Endothelial cell of umbilical vein (primary cell): Measurements from ENCODE around the gene FARP1. TPM values are rescaled to one million over a fixed set of nuclear protein-coding genes. Genes with fewer than 3 reads are reported as not detected.

Experiments used
- BruUV-seq: library from RNA; stranded (reverse); fragments of 400-500 nt; replicated peaks from 2 replicates; lab custom pipeline; 2021; lab: Mats Ljungman, UMichigan
- CTCF ChIA-PET: fragments of 300-600, 350-600 bp; sonication (Branson Sonifier 250); formaldehyde crosslinking; loops from one replicate; lab custom pipeline; 2021; ENCODE audit warnings: antibody characterized with exemption, inconsistent platforms; lab: Charles Lee
- POLR2A ChIA-PET: fragments of 300-600, 350-600 bp; sonication (Branson Sonifier 250); formaldehyde crosslinking; loops from one replicate; lab custom pipeline; 2021; ENCODE audit warnings: antibody characterized with exemption, inconsistent platforms; lab: Charles Lee
- DNase-seq: peaks from one replicate; pipeline ENCODE4 v3.0.0-alpha.2; 2011; ENCODE audit warnings: low read depth, low spot score
- FAIRE-seq: peaks from 2 replicates; lab custom pipeline; 2011; peaks lifted over from hg19 to GRCh38; lab: Jason Lieb, UNC
- H2AFZ ChIP-seq: 2 replicates; pipeline ENCODE4 v1.6.0; 2012; ENCODE audit warnings: low read depth, low read length, control low read depth, inconsistent platforms
- H3K27ac ChIP-seq: 2 replicates; pipeline ENCODE4 v1.5.1; 2011; ENCODE audit warnings: low read depth, mild to moderate bottlenecking, control low read depth, low read length, moderate library complexity; ENCODE audit not compliant: insufficient read depth
- H3K27me3 ChIP-seq, 2 experiments: 2 replicates each; pipeline versions ENCODE4 v1.6.0 to v1.6.1; 2011; ENCODE audit warnings: low read length in 2 of 2, mixed read lengths in 1 of 2; ENCODE audit not compliant: control insufficient read depth in 2 of 2, insufficient read depth in 2 of 2
- H3K36me3 ChIP-seq, 2 experiments: 2 replicates in 1 of 2; 3 replicates in 1 of 2; pipeline ENCODE4 v1.5.1; 2011; ENCODE audit warnings: low read length in 2 of 2, mild to moderate bottlenecking in 1 of 2, moderate library complexity in 1 of 2; ENCODE audit not compliant: control insufficient read depth in 2 of 2, insufficient read depth in 2 of 2; ENCODE audit errors: extremely low read depth in 1 of 2
- H3K4me1 ChIP-seq: 3 replicates; pipeline ENCODE4 v1.5.1; 2011; ENCODE audit warnings: mild to moderate bottlenecking, low read length; ENCODE audit not compliant: control insufficient read depth, insufficient read depth; ENCODE audit errors: extremely low read depth
- H3K4me2 ChIP-seq: 2 replicates; pipeline ENCODE4 v1.6.1; 2011; ENCODE audit warnings: low read length, control low read depth, mixed read lengths; ENCODE audit not compliant: insufficient read depth
- H3K4me3 ChIP-seq, 3 experiments: fragments of 200-600 bp in 1 of 3; sonication (generic), shearing (Covaris generic) in 1 of 3; replicated peaks in 1 of 3; 2 replicates each; pipeline ENCODE4 v1.5.1; 2011 to 2016; ENCODE audit warnings: control low read depth in 3 of 3, low read length in 3 of 3, mild to moderate bottlenecking in 2 of 3, inconsistent platforms in 1 of 3, low read depth in 1 of 3, moderate library complexity in 1 of 3; ENCODE audit not compliant: insufficient read depth in 1 of 3
- H3K79me2 ChIP-seq: 2 replicates; pipeline ENCODE4 v1.6.0; 2012; ENCODE audit warnings: low read length, inconsistent platforms; ENCODE audit not compliant: control insufficient read depth, insufficient read depth
- H3K9ac ChIP-seq: replicated peaks from 2 replicates; pipeline ENCODE3; 2011; ENCODE audit warnings: low read length, control low read depth; ENCODE audit not compliant: insufficient read depth; ENCODE audit errors: extremely low read depth
- H3K9me1 ChIP-seq: replicated peaks from 3 replicates; pipeline ENCODE4 v1.6.0; 2011; ENCODE audit warnings: mild to moderate bottlenecking, low read length; ENCODE audit not compliant: control insufficient read depth, insufficient read depth; ENCODE audit errors: extremely low read depth
- H3K9me3 ChIP-seq: replicated peaks from 2 replicates; pipeline ENCODE4 v1.5.1; 2012; ENCODE audit warnings: low read length, inconsistent platforms; ENCODE audit not compliant: control insufficient read depth, insufficient read depth
- H4K20me1 ChIP-seq: replicated peaks from 2 replicates; pipeline ENCODE3; 2011; ENCODE audit warnings: mild to moderate bottlenecking, low read length; ENCODE audit not compliant: control insufficient read depth, insufficient read depth; ENCODE audit errors: extremely low read depth
- CTCF ChIP-seq, 2 donors: IDR thresholded peaks; 1 replicate in 1 of 2; 2 replicates in 1 of 2; pipeline ENCODE4 v1.5.1; 2011; ENCODE audit warnings: low read length in 2 of 2, mild to moderate bottlenecking in 2 of 2, moderate library complexity in 2 of 2, control low read depth in 1 of 2, inconsistent platforms in 1 of 2, low read depth in 1 of 2; ENCODE audit not compliant: insufficient read depth in 1 of 2; ENCODE audit errors: extremely low read depth in 1 of 2
- EZH2 ChIP-seq: IDR thresholded peaks from 2 replicates; pipeline ENCODE4 v1.6.1; 2012; ENCODE audit warnings: borderline replicate concordance, low read depth, mild to moderate bottlenecking, moderate library complexity, low read length, inconsistent platforms; ENCODE audit not compliant: severe bottlenecking
- FOS ChIP-seq: IDR thresholded peaks from 2 replicates; pipeline ENCODE4 v1.6.1; 2011; ENCODE audit warnings: mild to moderate bottlenecking, low read length, moderate library complexity, borderline replicate concordance; ENCODE audit not compliant: insufficient read depth
- GATA2 ChIP-seq: IDR thresholded peaks from 2 replicates; pipeline ENCODE4 v1.7.0; 2011; ENCODE audit warnings: low read depth, mild to moderate bottlenecking, moderate library complexity, mixed read lengths, low read length; ENCODE audit not compliant: insufficient read length, insufficient read depth
- JUN ChIP-seq: IDR thresholded peaks from 2 replicates; pipeline ENCODE4 v1.6.1; 2011; ENCODE audit warnings: borderline replicate concordance, low read depth; ENCODE audit not compliant: insufficient read length, insufficient read depth
- MAX ChIP-seq: IDR thresholded peaks from 2 replicates; pipeline ENCODE4 v1.6.1; 2011; ENCODE audit not compliant: insufficient read depth, insufficient read length
- MYC ChIP-seq: IDR thresholded peaks from one replicate; pipeline ENCODE4 v1.6.1; 2011; ENCODE audit warnings: mild to moderate bottlenecking, low read depth, low read length
- POLR2A ChIP-seq: IDR thresholded peaks from 2 replicates; pipeline ENCODE4 v1.6.1; 2012; ENCODE audit warnings: low read depth, mild to moderate bottlenecking, control low read depth, low read length
- POLR2AphosphoS5 ChIP-seq: IDR thresholded peaks from 2 replicates; pipeline ENCODE4 v1.6.1; 2012; ENCODE audit warnings: low read depth, mild to moderate bottlenecking, control low read depth, low read length, moderate library complexity; ENCODE audit not compliant: insufficient read depth
- dilution Hi-C: fragments of 300-500 bp; cut with MboI; formaldehyde crosslinking; loops from one replicate; pipeline ENCODE4 v1.15.0; 2019; ENCODE audit warnings: low sequenced_read_pairs; ENCODE audit not compliant: extremely low pct_ligation_motif_present
- intact Hi-C: fragments of 100-400 bp; cut with micrococcal nuclease; formaldehyde crosslinking; loops from one replicate; pipeline ENCODE4 v1.10.0; 2022
- polyA plus RNA-seq, 4 experiments: library from polyadenylated mRNA; depleted of rRNA in 3 of 4; stranded (reverse) in 3 of 4; unstranded in 1 of 4; fragments of >200 nt; gene quantifications; 2 replicates each; pipeline versions ENCODE4 v1.2.1 to v1.2.3, GENCODE V29; 2011 to 2012; ENCODE audit warnings: missing spikeins in 1 of 4
- total RNA-seq: library from RNA; stranded (reverse); gene quantifications from 2 replicates; pipeline ENCODE4 v1.2.3, GENCODE V29; 2021

Gene FARP1
- total and polyA plus RNA-seq, 2 donors (not counting 3 experiments of a cell fraction or from before 2014, with no cell fraction given), result 19.0 to 77.7 TPM

- H3K79me2 ChIP-seq, result no peaks in the 10 kb centered on the region
Observed at GRCh38 chr13:98111168-98112098, 31.5 kb upstream of the FARP1 start.

More at GRCh38 chr13:98111168-98112098, 31.5 kb upstream of the FARP1 start:
- intact Hi-C loops (no loop called here), dilution Hi-C loops (no loop called here)
- DNase-seq (no peak), FAIRE-seq (no peak)
- H3K9me3 ChIP-seq, result no peaks in the 10 kb centered on the region
- no peak overlapping the region for H2AFZ ChIP-seq
- CTCF ChIA-PET, result no interaction called here
- POLR2A ChIA-PET, result no interaction called here
- no peak overlapping the region for H3K4me2 ChIP-seq
- no TSS peak for BruUV-seq
- H3K27me3 ChIP-seq, result peaks cover 0 to 2% of the 10 kb centered on the region in 2 experiments
- H3K4me1 ChIP-seq, result no peaks in the 10 kb centered on the region
- H3K9ac ChIP-seq, result no peak overlapping the region
- H4K20me1 ChIP-seq, result no peaks in the 10 kb centered on the region
- H3K27ac ChIP-seq, result no peak overlapping the region
- TF ChIP-seq POLR2A (no peak), MAX (no peak), EZH2 (no peak), POLR2AphosphoS5 (no peak), JUN (no peak), GATA2 (no peak), CTCF (IDR thresholded peaks at IDR 0.05; ENCODE audit: extremely low read depth in 1 of 2, insufficient read depth in 1 of 2, low read depth in 1 of 2, low read length in 2 of 2) (no peak), FOS (no peak), MYC (no peak)
- no peak overlapping the region for H3K4me3 ChIP-seq
- no peaks in the 10 kb centered on the region for H3K9me1 ChIP-seq
- no peaks in the 10 kb centered on the region for H3K36me3 ChIP-seq
